Endothelial cell of umbilical vein (primary cell): Measurements from ENCODE around the gene KLHL36. TPM values are rescaled to one million over a fixed set of nuclear protein-coding genes. Genes with fewer than 3 reads are reported as not detected.

ENCODE experiments used
- BruUV-seq: library from RNA; stranded (reverse); fragments of 400-500 nt; replicated peaks from 2 replicates; lab custom pipeline; 2021; lab: Mats Ljungman, UMichigan
- CTCF ChIA-PET: fragments of 300-600, 350-600 bp; sonication (Branson Sonifier 250); formaldehyde crosslinking; loops from one replicate; lab custom pipeline; 2021; ENCODE audit warnings: antibody characterized with exemption, inconsistent platforms; lab: Charles Lee
- POLR2A ChIA-PET: fragments of 300-600, 350-600 bp; sonication (Branson Sonifier 250); formaldehyde crosslinking; loops from one replicate; lab custom pipeline; 2021; ENCODE audit warnings: antibody characterized with exemption, inconsistent platforms; lab: Charles Lee
- DNase-seq: peaks from one replicate; pipeline ENCODE4 v3.0.0-alpha.2; 2011; ENCODE audit warnings: low read depth, low spot score
- FAIRE-seq: peaks from 2 replicates; lab custom pipeline; 2011; peaks lifted over from hg19 to GRCh38; lab: Jason Lieb, UNC
- H2AFZ ChIP-seq: 2 replicates; pipeline ENCODE4 v1.6.0; 2012; ENCODE audit warnings: low read depth, low read length, control low read depth, inconsistent platforms
- H3K27ac ChIP-seq: 2 replicates; pipeline ENCODE4 v1.5.1; 2011; ENCODE audit warnings: low read depth, mild to moderate bottlenecking, control low read depth, low read length, moderate library complexity; ENCODE audit not compliant: insufficient read depth
- H3K27me3 ChIP-seq, 2 experiments: 2 replicates each; pipeline versions ENCODE4 v1.6.0 to v1.6.1; 2011; ENCODE audit warnings: low read length in 2 of 2, mixed read lengths in 1 of 2; ENCODE audit not compliant: control insufficient read depth in 2 of 2, insufficient read depth in 2 of 2
- H3K36me3 ChIP-seq, 2 experiments: 2 replicates in 1 of 2; 3 replicates in 1 of 2; pipeline ENCODE4 v1.5.1; 2011; ENCODE audit warnings: low read length in 2 of 2, mild to moderate bottlenecking in 1 of 2, moderate library complexity in 1 of 2; ENCODE audit not compliant: control insufficient read depth in 2 of 2, insufficient read depth in 2 of 2; ENCODE audit errors: extremely low read depth in 1 of 2
- H3K4me1 ChIP-seq: 3 replicates; pipeline ENCODE4 v1.5.1; 2011; ENCODE audit warnings: mild to moderate bottlenecking, low read length; ENCODE audit not compliant: control insufficient read depth, insufficient read depth; ENCODE audit errors: extremely low read depth
- H3K4me2 ChIP-seq: 2 replicates; pipeline ENCODE4 v1.6.1; 2011; ENCODE audit warnings: low read length, control low read depth, mixed read lengths; ENCODE audit not compliant: insufficient read depth
- H3K4me3 ChIP-seq, 3 experiments: fragments of 200-600 bp in 1 of 3; sonication (generic), shearing (Covaris generic) in 1 of 3; replicated peaks in 1 of 3; 2 replicates each; pipeline ENCODE4 v1.5.1; 2011 to 2016; ENCODE audit warnings: control low read depth in 3 of 3, low read length in 3 of 3, mild to moderate bottlenecking in 2 of 3, inconsistent platforms in 1 of 3, low read depth in 1 of 3, moderate library complexity in 1 of 3; ENCODE audit not compliant: insufficient read depth in 1 of 3
- H3K79me2 ChIP-seq: 2 replicates; pipeline ENCODE4 v1.6.0; 2012; ENCODE audit warnings: low read length, inconsistent platforms; ENCODE audit not compliant: control insufficient read depth, insufficient read depth
- H3K9ac ChIP-seq: replicated peaks from 2 replicates; pipeline ENCODE3; 2011; ENCODE audit warnings: low read length, control low read depth; ENCODE audit not compliant: insufficient read depth; ENCODE audit errors: extremely low read depth
- H3K9me1 ChIP-seq: replicated peaks from 3 replicates; pipeline ENCODE4 v1.6.0; 2011; ENCODE audit warnings: mild to moderate bottlenecking, low read length; ENCODE audit not compliant: control insufficient read depth, insufficient read depth; ENCODE audit errors: extremely low read depth
- H3K9me3 ChIP-seq: replicated peaks from 2 replicates; pipeline ENCODE4 v1.5.1; 2012; ENCODE audit warnings: low read length, inconsistent platforms; ENCODE audit not compliant: control insufficient read depth, insufficient read depth
- H4K20me1 ChIP-seq: replicated peaks from 2 replicates; pipeline ENCODE3; 2011; ENCODE audit warnings: mild to moderate bottlenecking, low read length; ENCODE audit not compliant: control insufficient read depth, insufficient read depth; ENCODE audit errors: extremely low read depth
- EZH2 ChIP-seq: IDR thresholded peaks from 2 replicates; pipeline ENCODE4 v1.6.1; 2012; ENCODE audit warnings: borderline replicate concordance, low read depth, mild to moderate bottlenecking, moderate library complexity, low read length, inconsistent platforms; ENCODE audit not compliant: severe bottlenecking
- FOS ChIP-seq: IDR thresholded peaks from 2 replicates; pipeline ENCODE4 v1.6.1; 2011; ENCODE audit warnings: mild to moderate bottlenecking, low read length, moderate library complexity, borderline replicate concordance; ENCODE audit not compliant: insufficient read depth
- GATA2 ChIP-seq: IDR thresholded peaks from 2 replicates; pipeline ENCODE4 v1.7.0; 2011; ENCODE audit warnings: low read depth, mild to moderate bottlenecking, moderate library complexity, mixed read lengths, low read length; ENCODE audit not compliant: insufficient read length, insufficient read depth
- JUN ChIP-seq: IDR thresholded peaks from 2 replicates; pipeline ENCODE4 v1.6.1; 2011; ENCODE audit warnings: borderline replicate concordance, low read depth; ENCODE audit not compliant: insufficient read length, insufficient read depth
- MYC ChIP-seq: IDR thresholded peaks from one replicate; pipeline ENCODE4 v1.6.1; 2011; ENCODE audit warnings: mild to moderate bottlenecking, low read depth, low read length
- POLR2A ChIP-seq: IDR thresholded peaks from 2 replicates; pipeline ENCODE4 v1.6.1; 2012; ENCODE audit warnings: low read depth, mild to moderate bottlenecking, control low read depth, low read length
- POLR2AphosphoS5 ChIP-seq: IDR thresholded peaks from 2 replicates; pipeline ENCODE4 v1.6.1; 2012; ENCODE audit warnings: low read depth, mild to moderate bottlenecking, control low read depth, low read length, moderate library complexity; ENCODE audit not compliant: insufficient read depth
- dilution Hi-C: fragments of 300-500 bp; cut with MboI; formaldehyde crosslinking; loops from one replicate; pipeline ENCODE4 v1.15.0; 2019; ENCODE audit warnings: low sequenced_read_pairs; ENCODE audit not compliant: extremely low pct_ligation_motif_present
- intact Hi-C: fragments of 100-400 bp; cut with micrococcal nuclease; formaldehyde crosslinking; loops from one replicate; pipeline ENCODE4 v1.10.0; 2022
- polyA plus RNA-seq, 4 experiments: library from polyadenylated mRNA; depleted of rRNA in 3 of 4; stranded (reverse) in 3 of 4; unstranded in 1 of 4; fragments of >200 nt; gene quantifications; 2 replicates each; pipeline versions ENCODE4 v1.2.1 to v1.2.3, GENCODE V29; 2011 to 2012; ENCODE audit warnings: missing spikeins in 1 of 4
- total RNA-seq: library from RNA; stranded (reverse); gene quantifications from 2 replicates; pipeline ENCODE4 v1.2.3, GENCODE V29; 2021
- TF ChIP-seq, protein P1 (sequence below), 2 donors: IDR thresholded peaks; 1 replicate in 1 of 2; 2 replicates in 1 of 2; pipeline ENCODE4 v1.5.1; 2011; ENCODE audit warnings: low read length in 2 of 2, mild to moderate bottlenecking in 2 of 2, moderate library complexity in 2 of 2, control low read depth in 1 of 2, inconsistent platforms in 1 of 2, low read depth in 1 of 2; ENCODE audit not compliant: insufficient read depth in 1 of 2; ENCODE audit errors: extremely low read depth in 1 of 2
- TF ChIP-seq, protein P2 (sequence below): IDR thresholded peaks from 2 replicates; pipeline ENCODE4 v1.6.1; 2011; ENCODE audit not compliant: insufficient read depth, insufficient read length

The KLHL36 gene
- total and polyA plus RNA-seq, 2 donors (not counting 3 experiments of a cell fraction or from before 2014, with no cell fraction given), result 31.3 to 38.8 TPM

DNA sequence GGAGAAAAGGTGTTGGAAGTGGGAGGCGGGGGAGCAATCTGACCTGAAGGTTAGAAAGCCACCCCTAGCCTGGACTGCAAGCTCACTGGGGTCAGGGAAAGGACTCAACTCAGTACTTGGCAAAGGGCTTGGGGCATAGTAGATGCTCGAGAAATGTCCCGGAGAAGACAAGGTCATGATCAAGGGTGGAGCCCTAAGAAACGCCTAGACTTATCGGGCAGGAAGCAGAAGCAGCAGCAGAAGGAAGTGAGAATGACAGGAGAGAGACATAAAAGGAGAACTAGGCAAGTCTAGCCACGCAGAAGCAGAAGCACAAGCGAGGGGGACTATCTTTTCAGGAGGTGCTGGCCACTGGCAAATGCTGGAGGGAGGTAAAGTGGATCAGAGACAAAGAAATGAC is 40.6 kb upstream of the KLHL36 start:
- no TSS peak for BruUV-seq
- dilution Hi-C loops (loop anchor here (25.0 kb wide), 1 partner anchor 95 kb away; the partner anchor contains the start of gene MEAK7), intact Hi-C loops (no loop called here)
- Histone ChIP-seq H3K4me2 (no peak overlapping the region), H3K9me3 (no peaks in the 10 kb centered on the region), H3K36me3 (peaks cover 0 to 3% of the 10 kb centered on the region in 2 experiments), H3K27me3 (no peaks in the 10 kb centered on the region), H3K9ac (no peak overlapping the region), H4K20me1 (no peaks in the 10 kb centered on the region), H3K4me1 (peaks cover 14% of the 10 kb centered on the region), H3K9me1 (no peaks in the 10 kb centered on the region), H2AFZ (no peak overlapping the region), H3K27ac (no peak overlapping the region), H3K79me2 (peaks cover 72% of the 10 kb centered on the region), H3K4me3 (no peak overlapping the region)
- CTCF ChIA-PET, result interaction anchor here (1.3 to 1.8 kb wide), 3 partner anchors 96 to 130 kb away, joined by 3 to 6 read pairs (median 3); no protein-coding TSS in a partner anchor
- no peak for DNase-seq
- TF ChIP-seq, protein P1, sequence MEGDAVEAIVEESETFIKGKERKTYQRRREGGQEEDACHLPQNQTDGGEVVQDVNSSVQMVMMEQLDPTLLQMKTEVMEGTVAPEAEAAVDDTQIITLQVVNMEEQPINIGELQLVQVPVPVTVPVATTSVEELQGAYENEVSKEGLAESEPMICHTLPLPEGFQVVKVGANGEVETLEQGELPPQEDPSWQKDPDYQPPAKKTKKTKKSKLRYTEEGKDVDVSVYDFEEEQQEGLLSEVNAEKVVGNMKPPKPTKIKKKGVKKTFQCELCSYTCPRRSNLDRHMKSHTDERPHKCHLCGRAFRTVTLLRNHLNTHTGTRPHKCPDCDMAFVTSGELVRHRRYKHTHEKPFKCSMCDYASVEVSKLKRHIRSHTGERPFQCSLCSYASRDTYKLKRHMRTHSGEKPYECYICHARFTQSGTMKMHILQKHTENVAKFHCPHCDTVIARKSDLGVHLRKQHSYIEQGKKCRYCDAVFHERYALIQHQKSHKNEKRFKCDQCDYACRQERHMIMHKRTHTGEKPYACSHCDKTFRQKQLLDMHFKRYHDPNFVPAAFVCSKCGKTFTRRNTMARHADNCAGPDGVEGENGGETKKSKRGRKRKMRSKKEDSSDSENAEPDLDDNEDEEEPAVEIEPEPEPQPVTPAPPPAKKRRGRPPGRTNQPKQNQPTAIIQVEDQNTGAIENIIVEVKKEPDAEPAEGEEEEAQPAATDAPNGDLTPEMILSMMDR (IDR thresholded peaks at IDR 0.05; ENCODE audit: extremely low read depth in 1 of 2, insufficient read depth in 1 of 2, low read depth in 1 of 2, low read length in 2 of 2), result no peak
- peak; percentile 71 for FAIRE-seq
- POLR2A ChIA-PET, result no interaction called here

DNA sequence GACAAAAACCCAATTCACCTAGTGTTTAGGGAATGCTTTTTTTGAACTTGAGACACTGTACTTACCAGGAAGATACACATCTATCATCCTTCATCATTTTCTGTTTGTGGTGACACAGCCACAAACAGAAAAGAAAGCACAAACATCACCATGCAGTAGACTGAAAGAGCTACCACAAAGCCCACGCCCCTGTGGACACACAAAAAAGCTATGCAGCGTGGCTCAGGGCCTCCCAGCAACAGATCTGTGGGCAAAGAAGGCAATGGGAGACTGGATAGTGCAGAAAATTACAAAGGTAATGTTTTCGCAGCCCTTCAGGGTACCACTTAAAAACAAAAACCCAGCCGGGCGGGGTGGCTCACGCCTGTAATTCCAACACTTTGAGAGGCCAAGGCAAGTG is 40.0 kb upstream of the KLHL36 start:
- TF ChIP-seq GATA2 (no peak), EZH2 (no peak), POLR2AphosphoS5 (no peak), JUN (no peak), MYC (no peak), FOS (no peak), POLR2A (no peak)
- TF ChIP-seq, protein P2, sequence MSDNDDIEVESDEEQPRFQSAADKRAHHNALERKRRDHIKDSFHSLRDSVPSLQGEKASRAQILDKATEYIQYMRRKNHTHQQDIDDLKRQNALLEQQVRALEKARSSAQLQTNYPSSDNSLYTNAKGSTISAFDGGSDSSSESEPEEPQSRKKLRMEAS, result no peak
- TF ChIP-seq, protein P1 (IDR thresholded peaks at IDR 0.05; ENCODE audit: extremely low read depth in 1 of 2, insufficient read depth in 1 of 2, low read depth in 1 of 2, low read length in 2 of 2), result no peak
- no peak overlapping the region for H3K4me3 ChIP-seq

More for the DNA sequence above, 40.0 kb upstream of the KLHL36 start:
- peaks cover 8% of the 10 kb centered on the region for H3K4me1 ChIP-seq
- H3K27me3 ChIP-seq, result no peaks in the 10 kb centered on the region
- peaks cover 71% of the 10 kb centered on the region for H3K79me2 ChIP-seq
- DNase-seq (no peak), FAIRE-seq (no peak)
- dilution Hi-C loops (loop anchor here (25.0 kb wide), 1 partner anchor 96 kb away; the partner anchor contains the start of gene MEAK7), intact Hi-C loops (no loop called here)
- BruUV-seq, result no TSS peak
- POLR2A ChIA-PET, result no interaction called here
- H4K20me1 ChIP-seq, result no peaks in the 10 kb centered on the region
- no peak overlapping the region for H2AFZ ChIP-seq
- no peaks in the 10 kb centered on the region for H3K9me3 ChIP-seq
- H3K4me2 ChIP-seq, result no peak overlapping the region
- no peak overlapping the region for H3K27ac ChIP-seq
- H3K9ac ChIP-seq, result no peak overlapping the region
- peaks cover 0 to 3% of the 10 kb centered on the region in 2 experiments for H3K36me3 ChIP-seq
- no peaks in the 10 kb centered on the region for H3K9me1 ChIP-seq
- CTCF ChIA-PET, result interaction anchor here (1.3 to 1.8 kb wide), 3 partner anchors 97 to 130 kb away, joined by 3 to 6 read pairs (median 3); no protein-coding TSS in a partner anchor
